HG03571 (cell line): Measurements from ENCODE around the gene ANKRD55.
"Not testable (repeated sequence)": the region's sequence is repeated elsewhere in the genome, so short reads cannot be mapped to it uniquely, and the experiment has no call there.

Source experiments
- ATAC-seq: cut with Tn5 transposase; IDR thresholded peaks from one replicate; pipeline ENCODE4 v1.9.1; 2021; ENCODE audit not compliant: unreplicated experiment

The ANKRD55 gene

GRCh38 chr5:56147106-56147505, 86.0 kb downstream of the ANKRD55 start:
- ATAC-seq = no peak

GRCh38 chr5:56146674-56147073, 86.5 kb downstream of the ANKRD55 start:
- no peak for ATAC-seq

- no peak for ATAC-seq
Observed at GRCh38 chr5:56145511-56145910, 87.6 kb downstream of the ANKRD55 start.

- ATAC-seq = no peak
Observed at GRCh38 chr5:56145106-56145505, 88.0 kb downstream of the ANKRD55 start.

GRCh38 chr5:56144211-56144610, 88.9 kb downstream of the ANKRD55 start:
- no peak for ATAC-seq

GRCh38 chr5:56143373-56143714, 89.8 kb downstream of the ANKRD55 start:
- no peak for ATAC-seq

- ATAC-seq = peak; percentile 87
Observed at GRCh38 chr5:56142614-56143372, 90.3 kb downstream of the ANKRD55 start.

GRCh38 chr5:56142233-56142613, 90.9 kb downstream of the ANKRD55 start:
- no peak for ATAC-seq

- no peak for ATAC-seq
Observed at GRCh38 chr5:56140073-56140472, 93.1 kb downstream of the ANKRD55 start.

GRCh38 chr5:56130664-56131063, 102.5 kb downstream of the ANKRD55 start:
- ATAC-seq = no peak

- peak; percentile 76 for ATAC-seq
Observed at GRCh38 chr5:56129288-56129687, 103.8 kb downstream of the ANKRD55 start.

GRCh38 chr5:56128113-56128512, 105.0 kb downstream of the ANKRD55 start:
- ATAC-seq = no peak

- no peak for ATAC-seq
Observed at GRCh38 chr5:56126487-56127179, 106.5 kb downstream of the ANKRD55 start.

GRCh38 chr5:56123531-56124243, 109.4 kb downstream of the ANKRD55 start:
- no peak for ATAC-seq

GRCh38 chr5:56122360-56122985, 110.7 kb downstream of the ANKRD55 start:
- not testable (repeated sequence) for ATAC-seq

- no peak for ATAC-seq
Observed at GRCh38 chr5:56119050-56119449, 114.1 kb downstream of the ANKRD55 start.

- ATAC-seq = no peak
Observed at GRCh38 chr5:56116599-56117141, 116.5 kb downstream of the ANKRD55 start.

- no peak for ATAC-seq
Observed at GRCh38 chr5:56115589-56115988, 117.5 kb downstream of the ANKRD55 start.

GRCh38 chr5:56112526-56113121, 120.5 kb downstream of the ANKRD55 start:
- no peak for ATAC-seq

GRCh38 chr5:56111404-56111781, 121.7 kb downstream of the ANKRD55 start:
- ATAC-seq = no peak
